ENCODE measurements around the gene TGFB1.
"Not testable (repeated sequence)": the region's sequence is repeated elsewhere in the genome, so short reads cannot be mapped to it uniquely, and the experiment has no call there.

The TGFB1 gene

DNA sequence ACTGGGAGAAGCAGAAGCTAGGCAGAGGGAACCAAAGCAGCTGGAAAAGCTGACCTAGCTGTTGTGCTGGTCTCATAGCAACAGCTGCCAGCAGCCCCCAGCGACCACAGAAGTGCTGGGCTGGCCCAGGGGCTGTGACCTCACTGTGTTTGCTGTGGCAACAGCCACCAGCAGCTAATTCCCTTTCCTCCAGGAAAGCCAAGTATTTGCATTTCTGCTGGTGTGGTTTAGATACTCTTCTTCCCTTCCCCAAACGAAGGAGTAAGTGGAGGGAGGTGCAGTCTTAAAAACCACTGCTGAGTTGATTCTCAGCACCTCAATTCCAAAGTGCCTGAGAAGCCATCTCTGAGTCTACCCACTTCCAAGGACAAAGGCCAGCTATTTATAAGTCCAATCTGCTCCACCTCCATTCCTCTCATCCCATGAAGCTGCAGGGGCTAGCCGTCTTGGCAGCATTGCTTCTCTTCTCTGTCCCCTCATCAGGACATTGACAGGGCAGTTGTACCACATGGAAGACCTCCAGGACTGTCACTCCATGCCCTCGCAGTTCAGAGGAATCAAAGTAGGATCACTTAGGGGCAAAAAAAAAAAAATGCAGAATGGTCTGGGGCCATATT, 55.3 kb downstream of the TGFB1 start:
- no peak for DNase-seq

GRCh38 chr19:41297628-41298347, 55.9 kb downstream of the TGFB1 start:
- DNase-seq = no peak

DNA sequence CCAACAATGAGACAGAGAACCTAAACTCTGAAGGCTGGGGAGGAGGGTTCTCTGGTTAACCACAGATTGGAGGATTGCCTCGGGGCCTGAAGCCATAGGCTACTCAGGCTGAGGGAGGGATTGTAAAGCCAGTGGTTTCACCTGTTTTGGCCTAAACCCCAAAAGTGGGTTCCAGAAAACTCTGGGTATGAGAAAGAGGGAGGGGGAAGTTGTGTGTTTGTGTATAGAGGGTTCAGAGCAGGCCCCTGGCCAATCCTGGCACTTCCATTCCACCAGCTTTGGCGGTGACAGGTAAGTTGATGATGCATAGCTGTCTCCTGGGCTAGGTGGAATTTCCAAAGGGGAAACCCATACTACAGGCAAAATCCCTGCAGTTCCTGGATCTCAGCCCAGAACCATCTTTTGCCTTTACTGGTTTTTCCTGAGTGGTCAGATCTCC, 57.3 kb downstream of the TGFB1 start:
- DNase-seq = no peak

DNA sequence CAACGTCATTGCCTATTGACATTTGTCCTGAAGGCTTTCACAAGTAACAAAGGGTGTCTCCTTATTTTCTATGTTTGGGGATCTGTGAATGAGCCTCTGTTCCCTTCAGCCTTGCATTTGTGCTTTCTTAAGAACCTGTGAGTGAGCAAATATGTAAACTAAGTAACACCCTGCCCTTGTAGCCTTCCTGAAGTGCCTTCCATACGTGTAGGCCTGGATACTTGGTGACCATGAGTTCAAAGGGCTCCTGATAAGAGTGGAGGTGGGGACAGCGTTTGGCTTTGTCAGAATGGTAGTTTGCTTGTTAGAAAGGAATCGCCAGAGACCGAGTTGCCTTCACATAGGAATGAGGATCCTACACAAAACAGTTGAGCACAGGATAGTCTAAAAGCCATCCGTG, 58.2 kb downstream of the TGFB1 start:
- DNase-seq = no peak

DNA sequence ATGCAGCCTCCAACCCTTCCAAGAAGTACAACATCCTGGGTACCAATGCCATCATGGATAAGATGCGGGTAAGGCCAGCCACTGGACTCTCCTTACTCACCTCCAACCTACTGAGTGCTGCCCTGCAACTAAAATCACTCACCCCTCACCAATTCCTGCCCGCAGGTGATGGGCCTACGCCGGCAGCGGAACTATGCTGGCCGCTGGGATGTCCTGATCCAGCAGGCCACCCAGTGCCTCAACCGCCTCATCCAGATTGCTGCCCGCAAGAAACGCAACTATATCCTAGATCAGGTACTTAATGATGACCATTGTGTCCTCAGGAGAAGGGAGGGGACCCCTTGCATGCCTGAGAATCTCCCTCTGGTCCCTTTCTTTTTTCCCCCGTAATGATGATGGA, 59.3 kb downstream of the TGFB1 start:
- DNase-seq = no peak

- not testable (repeated sequence) for DNase-seq
Measured at GRCh38 chr19:41289814-41290213, 63.9 kb downstream of the TGFB1 start.

- no peak for DNase-seq
Measured at GRCh38 chr19:41288673-41289530, 64.8 kb downstream of the TGFB1 start.
